T47D (cell line): ENCODE measurements around the gene AKNAD1.

ENCODE experiments used
- DNase-seq, 2 experiments: peaks; one replicate each; pipeline versions ENCODE4 v3.0.0 to v3.0.0-alpha.2; 2011 to 2012; ENCODE audit warnings: low read depth in 1 of 2, low spot score in 1 of 2
- JUND ChIP-seq: IDR thresholded peaks from 2 replicates; pipeline ENCODE4 v1.6.1; 2012; ENCODE audit warnings: low read depth
- in situ Hi-C: cut with HindIII; loops from 2 replicates; pipeline ENCODE4 v1.10.0; 2016; ENCODE audit warnings: low sequenced_read_pairs, low pct_unique_long_range_greater_than_20kb

The AKNAD1 gene

GRCh38 chr1:108882837-108883236, 25.9 kb upstream of the AKNAD1 start:
- no peak for TF ChIP-seq JUND
- DNase-seq = no peak
- in situ Hi-C loops = no loop called here

- in situ Hi-C loops = no loop called here
- DNase-seq = no peak
- no peak for TF ChIP-seq JUND
Observed at GRCh38 chr1:108881369-108881768, 24.5 kb upstream of the AKNAD1 start.

DNA sequence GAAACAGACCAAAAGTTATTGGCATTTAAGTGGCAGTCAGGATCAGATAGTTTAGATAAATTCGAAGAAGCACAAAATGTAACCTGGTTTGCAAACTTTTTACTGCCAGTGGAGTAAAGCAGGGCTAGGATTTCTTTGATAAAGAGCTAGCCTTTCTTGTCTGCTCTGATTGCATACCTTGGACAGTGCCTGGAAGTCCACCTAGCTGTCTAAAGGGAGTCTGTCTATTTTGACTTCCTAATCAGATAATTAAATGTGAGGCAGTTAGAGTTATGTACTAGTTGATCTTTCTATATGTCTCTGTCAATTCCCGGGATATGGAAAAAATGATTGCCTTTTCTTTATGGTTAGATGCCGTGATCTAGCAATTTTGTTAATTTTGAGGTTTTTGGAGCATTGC, 24.0 kb upstream of the AKNAD1 start:
- in situ Hi-C loops = no loop called here
- no peak for TF ChIP-seq JUND
- DNase-seq = peak in 1 of 2 experiments; percentile 7

DNA sequence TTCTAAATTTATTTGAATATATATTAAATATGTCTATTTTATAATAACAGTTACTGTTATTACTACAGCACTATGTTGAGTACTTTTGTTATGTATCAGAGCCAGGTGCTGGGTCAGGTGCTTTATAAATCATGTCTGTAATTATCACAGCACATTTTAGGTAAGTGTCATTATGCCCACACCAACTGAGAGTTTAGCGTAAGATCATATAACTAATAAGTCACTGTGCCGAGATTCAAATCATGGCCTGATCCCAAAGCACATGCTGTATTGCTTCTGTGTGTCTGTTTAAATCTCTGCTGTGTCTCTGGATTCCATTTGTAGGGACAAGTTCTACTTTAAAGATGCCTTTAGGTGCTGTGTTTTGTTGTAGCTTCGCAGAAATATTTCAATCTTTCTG, 21.8 kb upstream of the AKNAD1 start:
- in situ Hi-C loops = no loop called here
- TF ChIP-seq JUND = no peak
- no peak for DNase-seq

- in situ Hi-C loops = no loop called here
- TF ChIP-seq JUND = no peak
- no peak for DNase-seq
Observed at GRCh38 chr1:108878160-108878469, 21.2 kb upstream of the AKNAD1 start.

- peak in 1 of 2 experiments; percentile 42 for DNase-seq
- in situ Hi-C loops = no loop called here
- no peak for TF ChIP-seq JUND
Observed at GRCh38 chr1:108877348-108878159, 20.7 kb upstream of the AKNAD1 start.

- no peak for DNase-seq
- no peak for TF ChIP-seq JUND
- in situ Hi-C loops = no loop called here
Observed at GRCh38 chr1:108871050-108871724, 14.3 kb upstream of the AKNAD1 start.

GRCh38 chr1:108865316-108865910, 8.5 kb upstream of the AKNAD1 start:
- TF ChIP-seq JUND = no peak
- no peak for DNase-seq
- in situ Hi-C loops = no loop called here

DNA sequence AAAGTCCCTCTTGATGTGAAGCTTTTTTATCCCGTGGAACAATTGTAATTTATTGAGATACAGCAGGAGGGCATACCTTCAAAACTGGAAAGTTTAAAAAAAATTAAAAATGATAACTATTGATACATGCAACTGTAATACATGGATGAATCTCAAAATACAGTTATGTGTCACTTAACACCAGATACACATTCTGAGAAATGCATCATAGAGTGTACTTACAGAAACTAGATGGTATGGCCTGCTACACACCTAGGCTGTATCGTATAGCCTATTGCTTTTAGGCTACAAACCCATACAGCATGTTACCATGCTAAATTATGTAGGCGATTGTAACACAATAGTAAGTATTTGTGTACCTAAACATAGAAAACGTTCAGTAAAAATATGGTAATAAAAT, 7.1 kb upstream of the AKNAD1 start:
- in situ Hi-C loops = no loop called here
- DNase-seq = no peak
- TF ChIP-seq JUND = no peak

GRCh38 chr1:108862698-108863477, 6.0 kb upstream of the AKNAD1 start:
- TF ChIP-seq JUND = no peak
- in situ Hi-C loops = no loop called here
- no peak for DNase-seq

DNA sequence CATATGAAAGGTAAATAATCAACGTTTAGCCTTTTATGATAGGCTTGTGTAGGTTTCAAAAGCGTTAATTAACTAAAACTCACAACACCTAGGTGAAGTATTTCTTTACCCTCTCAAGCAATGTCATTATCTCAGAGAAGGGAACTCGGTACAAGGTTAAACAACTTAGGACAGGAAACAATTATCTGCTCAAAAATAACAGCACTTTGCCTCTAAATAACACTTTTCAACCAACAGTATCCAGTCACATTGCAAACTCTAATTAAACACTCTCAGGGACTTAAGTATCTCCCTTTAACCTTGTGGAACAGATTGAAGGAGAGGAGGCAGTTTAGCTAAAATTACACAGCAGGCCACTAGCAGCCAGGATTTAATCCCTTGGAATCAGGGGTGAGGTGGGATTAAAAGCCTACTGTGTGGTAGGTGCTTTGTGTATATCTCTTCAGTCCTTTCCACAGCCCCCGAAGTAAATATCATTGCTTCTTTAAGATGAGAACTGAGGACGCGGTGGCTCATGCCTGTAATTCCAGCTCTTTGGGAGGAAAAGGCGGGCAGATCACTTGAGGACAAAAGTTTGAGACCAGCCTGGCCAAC, 5.2 kb upstream of the AKNAD1 start:
- in situ Hi-C loops = no loop called here
- no peak for TF ChIP-seq JUND
- DNase-seq = no peak

GRCh38 chr1:108861566-108861965, 4.7 kb upstream of the AKNAD1 start:
- no peak for TF ChIP-seq JUND
- in situ Hi-C loops = no loop called here
- no peak for DNase-seq
